ENCODE measurements around the gene TMBIM1. TPM values are rescaled to one million over a fixed set of nuclear protein-coding genes. Genes with fewer than 3 reads are reported as not detected.

TMBIM1 gene
- total RNA-seq, 3 donors from 2014 or later = 49.0 to 60.5 (median 52.8) TPM

DNA sequence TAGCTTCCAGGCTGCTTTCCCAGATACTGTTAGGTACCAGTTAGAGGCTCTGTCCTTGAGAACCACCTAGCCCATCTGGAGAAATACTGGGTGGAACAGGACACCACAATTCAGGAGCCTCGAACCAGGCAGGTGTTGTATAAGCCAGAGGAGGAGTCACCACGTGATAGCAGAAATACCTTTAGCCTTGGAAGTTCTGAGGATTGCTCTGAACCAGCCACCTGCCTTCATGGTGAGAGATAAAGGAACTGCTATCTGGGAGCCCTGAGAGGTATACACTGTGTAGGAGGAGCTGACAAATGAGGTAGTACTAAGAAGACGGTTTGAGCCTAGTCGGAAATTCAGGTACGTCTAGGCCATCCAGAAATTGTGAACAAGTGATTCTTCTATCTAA is 39.1 kb downstream of the TMBIM1 start:
- peaks cover 20% of the 10 kb centered on the region for H3K4me1 Mint-ChIP-seq (ENCODE audit: low read depth)
- no peak for ATAC-seq
- no peak overlapping the region for H3K4me3 Mint-ChIP-seq
- no peaks in the 10 kb centered on the region for H3K9me3 Mint-ChIP-seq
- peaks cover 45% of the 10 kb centered on the region for H3K36me3 Mint-ChIP-seq (ENCODE audit: insufficient read depth)
- H3K27me3 Mint-ChIP-seq (ENCODE audit: low read depth) = no peaks in the 10 kb centered on the region
- DNase-seq = no peak

DNA sequence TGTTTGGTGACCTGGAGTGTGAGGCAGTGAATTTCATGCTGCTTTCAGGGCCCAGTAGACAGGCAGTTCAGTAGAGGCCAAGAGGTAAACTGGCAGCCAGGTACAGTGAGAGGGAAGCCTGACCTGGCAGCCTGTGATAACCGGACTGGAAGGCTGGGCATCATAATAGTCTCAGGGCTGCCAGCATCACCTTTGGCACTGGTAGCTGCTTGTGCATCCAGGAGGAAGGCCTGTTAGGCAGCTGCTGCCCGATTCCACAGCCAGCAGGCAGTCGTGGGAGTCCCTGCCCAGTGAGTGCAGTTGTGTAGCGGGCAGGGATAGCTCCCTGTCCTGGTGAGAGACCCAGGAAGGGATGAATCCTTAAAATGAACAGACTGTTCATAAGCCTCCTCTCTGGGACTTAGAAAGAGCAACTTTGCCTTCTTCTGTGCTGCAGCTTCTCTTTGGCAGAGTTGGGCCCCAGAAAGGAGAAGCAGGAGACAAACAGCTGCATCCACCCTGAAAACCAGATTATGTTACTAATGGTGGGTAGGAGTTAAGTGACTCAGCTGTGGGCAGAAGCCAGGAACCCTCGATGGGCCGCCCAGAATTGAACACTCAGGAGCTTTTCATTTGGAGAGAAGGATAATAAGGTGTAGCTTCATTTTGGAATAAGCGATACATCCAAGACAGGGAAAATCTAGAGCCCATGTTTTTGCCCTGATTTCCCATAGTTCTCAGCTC is 39.6 kb downstream of the TMBIM1 start:
- peaks cover 48% of the 10 kb centered on the region for H3K36me3 Mint-ChIP-seq (ENCODE audit: insufficient read depth)
- ATAC-seq = peak in 1 of 2 donors; percentile 15
- no peak for DNase-seq

DNA sequence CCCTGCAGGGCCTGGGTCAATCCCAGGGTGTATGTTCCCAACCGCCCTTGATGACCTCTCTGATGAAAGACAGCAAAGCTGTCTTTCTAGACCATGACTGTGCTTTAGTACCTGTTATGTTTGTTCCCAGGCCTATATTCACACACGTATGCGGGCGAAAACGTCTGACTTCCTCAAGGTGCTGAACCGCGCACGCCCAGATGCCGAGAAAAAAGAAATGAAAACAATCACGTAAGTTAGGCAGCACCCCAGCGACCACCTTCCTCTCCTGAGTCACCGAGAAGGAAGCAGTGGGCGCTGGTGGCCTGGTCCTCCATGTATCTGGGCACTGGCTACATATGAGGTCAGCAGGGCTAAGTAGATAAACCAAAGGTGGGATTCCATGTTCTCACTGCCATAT is 42.6 kb downstream of the TMBIM1 start:
- Mint-ChIP-seq H3K4me3 (no peak overlapping the region), H3K27me3 (ENCODE audit: low read depth) (no peaks in the 10 kb centered on the region), H3K36me3 (ENCODE audit: insufficient read depth) (peaks cover 59% of the 10 kb centered on the region), H3K4me1 (ENCODE audit: low read depth) (peaks cover 3% of the 10 kb centered on the region), H3K9me3 (no peaks in the 10 kb centered on the region)
- no peak for DNase-seq
- no peak for ATAC-seq

More for the DNA sequence above, 39.6 kb downstream of the TMBIM1 start:
- H3K9me3 Mint-ChIP-seq = no peaks in the 10 kb centered on the region
- H3K4me1 Mint-ChIP-seq (ENCODE audit: low read depth) = peaks cover 19% of the 10 kb centered on the region
- no peak overlapping the region for H3K4me3 Mint-ChIP-seq
- H3K27me3 Mint-ChIP-seq (ENCODE audit: low read depth) = no peaks in the 10 kb centered on the region

DNA sequence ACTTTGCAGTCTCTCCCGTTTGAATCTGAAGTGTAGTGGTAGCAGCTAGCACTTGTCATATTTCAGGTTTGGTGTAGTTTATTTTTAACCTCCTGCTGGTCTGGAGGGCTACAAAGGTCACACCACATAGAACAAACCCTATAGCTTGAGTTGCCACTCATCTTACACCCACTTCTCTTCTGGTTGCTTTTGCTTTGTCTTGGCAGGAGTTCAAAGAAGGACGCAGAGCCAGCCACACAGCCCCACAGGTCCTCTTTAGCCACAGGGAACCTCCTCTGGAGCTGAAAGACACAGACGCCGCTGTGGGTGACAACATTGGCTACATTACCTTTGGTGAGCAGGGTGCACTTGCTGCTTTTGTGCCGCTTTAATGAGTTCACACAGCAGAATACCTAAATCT is 47.1 kb downstream of the TMBIM1 start:
- Mint-ChIP-seq H3K36me3 (ENCODE audit: insufficient read depth) (peaks cover 61% of the 10 kb centered on the region), H3K9me3 (no peaks in the 10 kb centered on the region)
- no peak for ATAC-seq

DNA sequence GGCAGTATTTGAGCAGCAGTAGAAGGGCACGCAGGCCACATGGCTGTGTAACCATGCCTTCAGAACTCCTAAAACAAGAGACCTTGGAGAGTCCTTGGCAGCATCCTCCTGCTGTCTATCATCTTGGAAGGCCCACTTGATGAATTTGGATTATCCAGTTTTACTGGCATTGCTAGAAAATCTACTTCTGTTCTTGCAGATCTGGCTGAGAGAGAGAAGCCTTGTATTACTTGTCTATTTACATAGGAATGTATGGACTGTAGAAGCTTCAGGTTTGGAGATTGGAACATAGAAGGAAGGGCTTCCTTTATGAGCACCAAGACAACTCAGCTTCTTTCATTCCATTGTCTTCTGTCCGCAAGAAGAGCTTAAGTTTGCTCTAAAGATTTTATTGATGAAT is 47.6 kb downstream of the TMBIM1 start:
- peaks cover 57% of the 10 kb centered on the region for H3K36me3 Mint-ChIP-seq (ENCODE audit: insufficient read depth)
- peaks cover 15% of the 10 kb centered on the region for H3K4me1 Mint-ChIP-seq (ENCODE audit: low read depth)
- no peak overlapping the region for H3K4me3 Mint-ChIP-seq
- H3K27me3 Mint-ChIP-seq (ENCODE audit: low read depth) = no peaks in the 10 kb centered on the region
- DNase-seq (no peak), ATAC-seq (no peak)
- H3K9me3 Mint-ChIP-seq = no peaks in the 10 kb centered on the region

More for the DNA sequence above, 47.1 kb downstream of the TMBIM1 start:
- no peak overlapping the region for H3K4me3 Mint-ChIP-seq
- peaks cover 15% of the 10 kb centered on the region for H3K4me1 Mint-ChIP-seq (ENCODE audit: low read depth)
- H3K27me3 Mint-ChIP-seq (ENCODE audit: low read depth) = no peaks in the 10 kb centered on the region
- DNase-seq = no peak

DNA sequence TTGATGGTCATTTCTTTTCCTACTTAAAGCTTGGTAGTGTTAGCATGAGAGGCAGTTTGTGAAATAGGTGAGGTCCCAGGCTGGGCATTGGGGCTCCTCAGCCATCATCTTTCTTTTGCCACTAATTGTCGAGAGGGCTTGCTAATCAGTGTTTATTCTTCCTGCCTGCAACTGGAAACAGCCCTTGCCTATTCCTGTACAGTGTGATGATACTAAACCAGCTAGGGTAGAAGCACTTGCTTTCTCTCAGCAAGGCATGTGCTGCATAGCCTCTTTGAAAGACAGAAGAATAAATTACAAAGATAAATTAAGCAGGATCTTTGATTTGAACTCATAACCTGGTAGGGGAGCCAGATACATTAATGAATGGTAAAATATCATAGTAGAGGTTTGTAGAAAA is 48.1 kb downstream of the TMBIM1 start:
- H3K4me1 Mint-ChIP-seq (ENCODE audit: low read depth) = peaks cover 15% of the 10 kb centered on the region
- H3K27me3 Mint-ChIP-seq (ENCODE audit: low read depth) = no peaks in the 10 kb centered on the region
- H3K4me3 Mint-ChIP-seq = no peak overlapping the region
- no peak for DNase-seq
- no peak for ATAC-seq
- H3K9me3 Mint-ChIP-seq = no peaks in the 10 kb centered on the region
- peaks cover 54% of the 10 kb centered on the region for H3K36me3 Mint-ChIP-seq (ENCODE audit: insufficient read depth)

DNA sequence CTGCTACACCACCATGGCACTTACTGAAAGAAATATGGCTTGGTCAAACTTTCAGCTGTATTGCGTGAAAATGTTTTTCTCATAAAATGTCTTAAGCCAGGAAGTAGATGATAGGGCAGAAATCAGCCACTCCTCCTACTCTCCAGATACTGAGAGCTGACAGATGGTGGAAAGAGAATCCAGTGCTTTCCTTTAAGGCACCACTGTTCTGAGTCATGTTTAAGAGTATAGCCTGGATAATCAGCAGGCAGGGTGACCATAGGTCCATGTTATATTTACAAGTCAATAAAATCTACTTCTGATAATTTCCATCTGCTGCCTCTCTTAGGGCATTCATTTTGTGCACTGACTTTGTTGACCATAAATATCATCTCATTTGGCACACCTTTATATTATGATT is 53.4 kb downstream of the TMBIM1 start:
- Mint-ChIP-seq H3K4me3 (no peak overlapping the region), H3K27me3 (ENCODE audit: low read depth) (no peaks in the 10 kb centered on the region), H3K4me1 (ENCODE audit: low read depth) (peaks cover 23% of the 10 kb centered on the region), H3K9me3 (no peaks in the 10 kb centered on the region), H3K36me3 (ENCODE audit: insufficient read depth) (peaks cover 49% of the 10 kb centered on the region)
- ATAC-seq (no peak), DNase-seq (no peak)

DNA sequence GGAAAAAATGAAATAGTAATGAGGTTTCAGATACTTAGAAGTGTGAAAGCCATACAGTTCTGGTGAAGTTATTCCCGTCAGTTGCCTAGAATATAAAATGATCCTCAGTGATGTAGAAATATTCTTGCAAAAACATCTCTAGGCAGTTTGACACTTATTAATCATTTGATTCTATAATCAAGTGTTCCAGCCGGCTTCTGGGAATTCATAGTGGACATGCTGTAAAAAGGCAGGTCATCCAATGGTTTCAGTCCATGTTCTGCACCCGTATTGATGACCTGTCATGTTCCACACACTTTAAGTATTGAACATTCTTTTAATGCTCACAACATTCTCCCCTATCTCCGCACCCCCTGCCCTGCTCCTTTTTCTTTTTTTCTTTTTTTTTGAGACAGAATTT is 55.5 kb downstream of the TMBIM1 start:
- H3K36me3 Mint-ChIP-seq (ENCODE audit: insufficient read depth) = peaks cover 50% of the 10 kb centered on the region
- no peaks in the 10 kb centered on the region for H3K9me3 Mint-ChIP-seq
- peaks cover 27% of the 10 kb centered on the region for H3K4me1 Mint-ChIP-seq (ENCODE audit: low read depth)
- no peak for ATAC-seq
- no peak for DNase-seq
- no peak overlapping the region for H3K4me3 Mint-ChIP-seq
- no peaks in the 10 kb centered on the region for H3K27me3 Mint-ChIP-seq (ENCODE audit: low read depth)

DNA sequence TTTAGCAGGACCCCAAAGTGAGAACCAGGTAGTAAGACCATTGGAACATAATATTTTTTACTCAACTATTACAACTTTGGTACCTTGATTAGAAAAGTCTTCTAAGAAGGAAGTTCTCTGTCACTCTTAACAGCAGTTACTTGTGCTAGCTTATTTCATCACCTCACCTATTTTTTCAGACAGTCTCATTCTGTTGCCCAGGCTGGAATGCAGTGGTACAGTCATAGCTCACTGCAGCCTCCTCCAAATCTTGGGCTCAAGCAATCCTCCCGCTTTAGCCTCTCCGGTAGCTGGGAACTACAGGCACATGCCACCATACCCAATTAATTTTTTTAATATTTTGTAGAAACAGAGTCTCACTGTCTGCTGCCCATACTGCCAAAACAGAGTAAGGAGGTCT is 57.3 kb downstream of the TMBIM1 start:
- Mint-ChIP-seq H3K4me1 (ENCODE audit: low read depth) (peaks cover 35% of the 10 kb centered on the region), H3K36me3 (ENCODE audit: insufficient read depth) (peaks cover 55% of the 10 kb centered on the region), H3K4me3 (no peak overlapping the region), H3K9me3 (no peaks in the 10 kb centered on the region), H3K27me3 (ENCODE audit: low read depth) (no peaks in the 10 kb centered on the region)
- no peak for DNase-seq
- no peak for ATAC-seq

DNA sequence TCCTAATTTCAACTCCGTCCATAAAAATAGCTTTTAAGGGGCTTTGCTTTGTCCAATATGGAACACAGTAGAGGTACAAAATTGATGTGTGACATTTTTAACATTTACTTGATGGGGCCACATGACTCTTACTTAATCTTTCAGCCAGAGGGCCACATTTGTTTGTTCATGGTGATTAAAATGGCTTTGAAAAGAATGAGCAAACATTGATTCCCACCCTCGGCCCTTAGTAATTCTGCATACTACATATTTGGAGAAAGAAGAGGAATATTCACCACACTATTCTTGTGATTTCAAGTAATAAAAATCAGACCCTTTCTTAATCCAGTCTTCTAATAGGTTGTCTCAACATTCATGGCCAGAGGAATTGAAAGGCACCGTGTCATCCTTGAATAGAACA is 57.8 kb downstream of the TMBIM1 start:
- H3K4me3 Mint-ChIP-seq = no peak overlapping the region
- H3K9me3 Mint-ChIP-seq = no peaks in the 10 kb centered on the region
- DNase-seq (no peak), ATAC-seq (no peak)
- H3K36me3 Mint-ChIP-seq (ENCODE audit: insufficient read depth) = peaks cover 55% of the 10 kb centered on the region
- H3K27me3 Mint-ChIP-seq (ENCODE audit: low read depth) = no peaks in the 10 kb centered on the region
- H3K4me1 Mint-ChIP-seq (ENCODE audit: low read depth) = peaks cover 38% of the 10 kb centered on the region

DNA sequence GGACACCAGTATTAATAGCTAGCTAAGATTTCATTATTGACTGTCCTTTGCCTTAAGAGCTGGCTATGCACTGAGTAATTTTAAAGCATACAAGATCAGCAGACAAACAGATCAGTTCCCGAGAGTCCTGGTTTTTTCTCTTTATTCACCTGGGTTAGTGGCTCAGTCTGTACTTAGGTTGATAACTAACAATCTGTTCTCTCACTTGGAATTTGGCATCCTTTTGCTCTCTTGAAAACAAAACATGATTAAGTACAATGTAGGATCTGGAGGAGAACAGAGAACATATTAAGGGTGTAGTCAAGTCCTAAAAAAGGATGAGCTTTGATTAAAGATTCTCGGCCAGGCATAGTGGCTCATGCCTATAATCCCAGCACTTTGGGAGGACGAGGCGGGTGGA is 58.8 kb downstream of the TMBIM1 start:
- Mint-ChIP-seq H3K9me3 (no peaks in the 10 kb centered on the region), H3K4me3 (no peak overlapping the region), H3K36me3 (ENCODE audit: insufficient read depth) (peaks cover 56% of the 10 kb centered on the region), H3K27me3 (ENCODE audit: low read depth) (no peaks in the 10 kb centered on the region), H3K4me1 (ENCODE audit: low read depth) (peaks cover 44% of the 10 kb centered on the region)
- ATAC-seq (no peak), DNase-seq (no peak)

DNA sequence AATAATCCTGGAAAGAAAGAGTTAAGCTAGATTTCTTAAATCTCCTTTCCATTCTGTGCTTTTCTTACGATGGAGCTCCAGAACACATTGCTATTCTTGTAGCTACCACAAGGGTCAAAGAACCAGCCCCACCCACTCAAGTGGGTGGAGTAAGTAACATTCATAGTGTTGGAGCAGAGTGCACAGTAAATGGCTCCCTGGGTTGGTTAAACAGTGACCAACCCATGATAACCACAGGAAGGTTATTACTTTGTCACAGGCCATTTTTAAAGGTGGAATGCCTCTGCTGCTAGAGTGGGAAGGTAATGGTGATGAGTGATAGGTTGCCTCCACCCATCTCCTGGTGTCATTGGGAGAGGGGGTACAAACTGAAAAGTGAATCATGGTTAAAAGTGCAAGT is 61.4 kb downstream of the TMBIM1 start:
- ATAC-seq (peak; percentile 67 to 74), DNase-seq (no peak)
- Mint-ChIP-seq H3K36me3 (ENCODE audit: insufficient read depth) (peaks cover 59% of the 10 kb centered on the region), H3K27me3 (ENCODE audit: low read depth) (no peaks in the 10 kb centered on the region), H3K4me3 (peak overlapping the region; percentile 9), H3K4me1 (ENCODE audit: low read depth) (peaks cover 66% of the 10 kb centered on the region), H3K9me3 (no peaks in the 10 kb centered on the region)

DNA sequence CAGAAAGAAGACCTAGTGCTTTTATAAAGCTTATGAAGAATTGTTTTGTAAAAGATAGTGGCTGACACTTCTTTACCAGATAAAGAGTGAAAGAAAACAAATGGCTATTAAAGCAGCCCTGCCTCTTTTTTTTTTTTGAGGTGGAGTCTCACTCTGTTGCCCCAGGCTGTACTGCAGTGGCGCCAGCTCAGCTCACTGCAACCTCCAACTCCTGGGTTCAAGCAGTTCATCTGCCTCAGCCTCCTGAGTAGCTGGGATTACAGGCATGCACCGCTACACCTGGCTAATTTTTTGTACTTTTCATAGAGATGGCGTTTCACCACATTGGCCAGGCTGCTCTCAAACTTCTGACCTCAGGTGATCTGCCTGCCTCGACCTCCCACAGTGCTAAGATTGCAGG is 62.5 kb downstream of the TMBIM1 start:
- ATAC-seq (no peak), DNase-seq (no peak)
- Mint-ChIP-seq H3K4me1 (ENCODE audit: low read depth) (peaks cover 77% of the 10 kb centered on the region), H3K9me3 (no peaks in the 10 kb centered on the region), H3K36me3 (ENCODE audit: insufficient read depth) (peaks cover 62% of the 10 kb centered on the region), H3K27me3 (ENCODE audit: low read depth) (no peaks in the 10 kb centered on the region), H3K4me3 (peak overlapping the region; percentile 13)

DNA sequence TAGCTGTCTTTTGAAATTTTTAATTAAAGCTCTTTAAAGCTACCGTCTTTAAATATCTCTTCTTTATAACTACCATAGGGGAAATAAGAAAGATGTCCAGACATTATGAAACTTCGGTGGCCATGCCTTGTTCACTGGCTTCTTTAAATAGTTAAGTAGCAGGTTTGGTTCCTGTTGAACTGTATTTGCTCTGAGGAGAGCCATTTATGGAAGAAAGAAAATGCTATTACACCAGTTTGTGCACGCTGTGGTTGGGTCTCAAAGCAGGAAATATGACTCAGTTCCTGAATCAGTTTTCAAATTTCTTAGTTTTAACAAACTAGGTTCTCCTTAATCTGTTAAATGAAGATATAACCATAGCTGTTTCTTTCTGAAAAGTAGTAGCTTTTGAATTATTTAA is 63.1 kb downstream of the TMBIM1 start:
- Mint-ChIP-seq H3K4me3 (peak overlapping the region; percentile 37), H3K4me1 (ENCODE audit: low read depth) (peaks cover 78% of the 10 kb centered on the region), H3K9me3 (no peaks in the 10 kb centered on the region), H3K27me3 (ENCODE audit: low read depth) (no peaks in the 10 kb centered on the region), H3K36me3 (ENCODE audit: insufficient read depth) (peaks cover 62% of the 10 kb centered on the region)
- DNase-seq (peak; percentile 20), ATAC-seq (peak; percentile 82 to 85)

DNA sequence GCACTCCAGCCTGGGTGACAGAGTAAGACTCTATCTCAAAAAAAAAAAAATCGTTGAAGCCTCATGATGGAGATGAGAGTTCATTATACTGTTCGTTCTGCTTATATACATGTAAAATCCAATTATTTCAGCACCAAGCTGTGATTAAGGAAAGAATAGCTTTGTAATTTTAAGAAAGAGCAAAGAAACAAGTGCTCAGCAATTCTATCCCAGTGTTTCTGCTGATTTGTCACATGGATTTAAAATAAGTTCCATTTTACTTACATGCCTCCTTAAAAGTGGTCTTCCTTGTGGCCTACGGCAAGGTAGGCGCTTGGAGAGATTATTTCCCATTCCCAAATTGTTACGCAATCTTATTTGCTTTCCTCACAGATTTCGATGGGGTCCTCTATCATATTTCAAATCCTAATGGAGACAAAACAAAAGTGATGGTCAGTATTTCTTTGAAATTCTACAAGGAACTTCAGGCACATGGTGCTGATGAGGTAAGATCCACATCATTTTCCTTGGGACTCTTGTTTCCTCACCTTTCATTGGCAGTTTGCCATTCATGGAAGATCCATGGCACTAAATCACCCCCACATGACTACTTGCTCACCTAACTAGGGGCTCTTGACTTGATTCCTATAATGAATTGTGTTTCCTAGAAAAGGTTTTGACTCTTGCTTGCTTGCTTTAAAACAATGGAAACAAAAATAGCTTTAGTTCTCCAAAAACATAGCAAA is 63.8 kb downstream of the TMBIM1 start:
- peaks cover 81% of the 10 kb centered on the region for H3K4me1 Mint-ChIP-seq (ENCODE audit: low read depth)
- H3K9me3 Mint-ChIP-seq = no peaks in the 10 kb centered on the region
- DNase-seq (no peak), ATAC-seq (no peak)
- no peaks in the 10 kb centered on the region for H3K27me3 Mint-ChIP-seq (ENCODE audit: low read depth)
- H3K4me3 Mint-ChIP-seq = no peak overlapping the region
- peaks cover 63% of the 10 kb centered on the region for H3K36me3 Mint-ChIP-seq (ENCODE audit: insufficient read depth)

Data from activated T-cell treated with anti-CD3 and anti-CD28 coated beads, Interleukin-2, amount 50 U/mL, for 4 hours (primary cell).